Measurements from ENCODE around the gene CABLES1.
A peak's percentile ranks its signal among the peaks of the same experiment; 100 is the strongest.

CABLES1 gene

DNA sequence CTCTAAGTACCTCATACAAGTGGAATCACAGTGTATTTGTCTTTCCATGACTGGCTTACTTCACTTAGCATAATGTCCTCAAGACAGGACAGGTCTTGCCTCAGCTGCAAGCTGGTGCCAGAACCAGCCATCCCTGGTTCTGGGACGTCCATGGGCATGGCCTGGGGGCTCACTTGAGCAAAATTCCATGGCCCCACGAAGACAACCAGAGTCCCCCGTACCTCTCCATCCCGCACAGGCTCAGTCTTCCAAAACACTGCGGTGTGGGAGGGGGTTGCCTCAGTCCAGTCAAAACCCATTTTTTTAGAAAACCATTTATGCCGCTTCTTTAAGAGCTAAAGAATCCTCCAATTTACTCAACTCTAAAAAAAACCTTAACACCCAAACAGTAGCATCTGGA lies 21.7 kb upstream of the CABLES1 start:
- Histone ChIP-seq H4K8ac (ENCODE audit: low read depth, low read length) (no peak overlapping the region), H3K18ac (ENCODE audit: low read length) (no peak overlapping the region), H3K4me3 (ENCODE audit: low read depth, low read length) (no peak overlapping the region), H3K36me3 (ENCODE audit: control insufficient read depth in 1 of 2, insufficient read depth in 2 of 2, low read length in 2 of 2) (no peaks in the 10 kb centered on the region), H3K79me1 (ENCODE audit: low read length) (no peaks in the 10 kb centered on the region), H3K23ac (ENCODE audit: low read length) (no peak overlapping the region), H3K27me3 (ENCODE audit: insufficient read depth, low read length) (no peaks in the 10 kb centered on the region), H2AFZ (ENCODE audit: insufficient read depth, low read length, poor library complexity) (no peak overlapping the region), H2BK5ac (ENCODE audit: low read depth, low read length, poor library complexity) (no peak overlapping the region), H3K9ac (ENCODE audit: low read length) (no peak overlapping the region), H2AK5ac (ENCODE audit: low read length) (no peak overlapping the region), H3K14ac (ENCODE audit: low read length) (no peak overlapping the region), H3K27ac (ENCODE audit: low read depth, low read length) (no peak overlapping the region), H3K79me2 (ENCODE audit: control insufficient read depth, insufficient read depth, low read length, poor library complexity) (no peaks in the 10 kb centered on the region), H3K4ac (ENCODE audit: low read depth, low read length) (no peak overlapping the region), H3K9me3 (ENCODE audit: insufficient read depth, low read depth, low read length) (peaks cover 1% of the 10 kb centered on the region), H2BK12ac (ENCODE audit: low read length) (no peak overlapping the region), H3K4me2 (ENCODE audit: low read length) (no peak overlapping the region), H2BK120ac (ENCODE audit: insufficient read depth, low read length, poor library complexity) (no peak overlapping the region), H4K12ac (ENCODE audit: low read depth, low read length) (no peak overlapping the region), H4K91ac (ENCODE audit: low read depth, low read length) (no peak overlapping the region), H3K4me1 (ENCODE audit: control insufficient read depth in 1 of 2, insufficient read depth in 2 of 2, low read length in 2 of 2) (peaks cover 2 to 7% of the 10 kb centered on the region in 2 experiments)
- DNase-seq: no peak
- WGBS (ENCODE audit: extremely low coverage, insufficient coverage, insufficient read length): 100% methylated on average over 1 of the region's 6 CpGs

- WGBS (ENCODE audit: extremely low coverage, insufficient coverage, insufficient read length): no CpG with 5 or more reads among the region's 10 CpGs
- no peak overlapping the region for H4K91ac ChIP-seq (ENCODE audit: low read depth, low read length)
- H3K79me2 ChIP-seq (ENCODE audit: control insufficient read depth, insufficient read depth, low read length, poor library complexity): no peaks in the 10 kb centered on the region
- H3K4me3 ChIP-seq (ENCODE audit: low read depth, low read length): no peak overlapping the region
- no peak overlapping the region for H3K9ac ChIP-seq (ENCODE audit: low read length)
- H3K4me2 ChIP-seq (ENCODE audit: low read length): no peak overlapping the region
- H3K23ac ChIP-seq (ENCODE audit: low read length): no peak overlapping the region
- H2BK5ac ChIP-seq (ENCODE audit: low read depth, low read length, poor library complexity): no peak overlapping the region
- H2AK5ac ChIP-seq (ENCODE audit: low read length): no peak overlapping the region
- no peak overlapping the region for H3K4ac ChIP-seq (ENCODE audit: low read depth, low read length)
- H3K79me1 ChIP-seq (ENCODE audit: low read length): no peaks in the 10 kb centered on the region
- DNase-seq: peak in 1 of 2 donors; percentile 27
- no peak overlapping the region for H3K18ac ChIP-seq (ENCODE audit: low read length)
- no peaks in the 10 kb centered on the region for H3K27me3 ChIP-seq (ENCODE audit: insufficient read depth, low read length)
- H2BK12ac ChIP-seq (ENCODE audit: low read length): no peak overlapping the region
- no peak overlapping the region for H2AFZ ChIP-seq (ENCODE audit: insufficient read depth, low read length, poor library complexity)
- H3K36me3 ChIP-seq (ENCODE audit: control insufficient read depth in 1 of 2, insufficient read depth in 2 of 2, low read length in 2 of 2): no peaks in the 10 kb centered on the region
- H3K14ac ChIP-seq (ENCODE audit: low read length): no peak overlapping the region
- no peak overlapping the region for H4K8ac ChIP-seq (ENCODE audit: low read depth, low read length)
- H2BK120ac ChIP-seq (ENCODE audit: insufficient read depth, low read length, poor library complexity): no peak overlapping the region
- peaks cover 2 to 7% of the 10 kb centered on the region in 2 experiments for H3K4me1 ChIP-seq (ENCODE audit: control insufficient read depth in 1 of 2, insufficient read depth in 2 of 2, low read length in 2 of 2)
- peaks cover 1% of the 10 kb centered on the region for H3K9me3 ChIP-seq (ENCODE audit: insufficient read depth, low read depth, low read length)
- no peak overlapping the region for H4K12ac ChIP-seq (ENCODE audit: low read depth, low read length)
- no peak overlapping the region for H3K27ac ChIP-seq (ENCODE audit: low read depth, low read length)
Measured at GRCh38 chr18:23114171-23114881, 21.0 kb upstream of the CABLES1 start.

DNA sequence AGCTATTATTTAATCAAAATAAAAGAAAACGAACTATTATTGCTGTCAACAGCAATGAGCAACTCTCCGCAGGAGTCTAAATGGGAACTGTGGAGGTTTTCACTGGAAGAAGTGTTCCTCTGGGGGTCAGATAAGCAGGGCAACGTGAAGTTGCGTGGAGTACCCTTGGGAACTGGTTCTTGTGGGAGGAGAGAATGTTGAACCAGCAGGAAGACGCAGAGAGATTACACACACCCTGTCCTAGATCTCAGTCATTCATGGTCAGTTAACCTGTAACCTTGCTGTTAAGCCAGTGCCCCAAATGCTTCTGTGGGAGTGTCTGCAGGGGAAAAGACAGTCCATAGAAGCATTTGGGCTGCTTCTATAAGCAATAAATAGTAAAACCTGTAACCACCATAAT lies 20.4 kb upstream of the CABLES1 start:
- H3K9ac ChIP-seq (ENCODE audit: low read length): no peak overlapping the region
- H4K12ac ChIP-seq (ENCODE audit: low read depth, low read length): no peak overlapping the region
- H3K27ac ChIP-seq (ENCODE audit: low read depth, low read length): no peak overlapping the region
- H3K23ac ChIP-seq (ENCODE audit: low read length): no peak overlapping the region
- no peaks in the 10 kb centered on the region for H3K79me2 ChIP-seq (ENCODE audit: control insufficient read depth, insufficient read depth, low read length, poor library complexity)
- no peak overlapping the region for H4K8ac ChIP-seq (ENCODE audit: low read depth, low read length)
- no peak overlapping the region for H3K4ac ChIP-seq (ENCODE audit: low read depth, low read length)
- H2AK5ac ChIP-seq (ENCODE audit: low read length): no peak overlapping the region
- H3K36me3 ChIP-seq (ENCODE audit: control insufficient read depth in 1 of 2, insufficient read depth in 2 of 2, low read length in 2 of 2): no peaks in the 10 kb centered on the region
- no CpG with 5 or more reads among the region's 5 CpGs for WGBS (ENCODE audit: extremely low coverage, insufficient coverage, insufficient read length)
- no peak overlapping the region for H3K4me3 ChIP-seq (ENCODE audit: low read depth, low read length)
- H3K27me3 ChIP-seq (ENCODE audit: insufficient read depth, low read length): no peaks in the 10 kb centered on the region
- peak in 1 of 2 donors; percentile 10 for DNase-seq
- H3K18ac ChIP-seq (ENCODE audit: low read length): no peak overlapping the region
- H2BK120ac ChIP-seq (ENCODE audit: insufficient read depth, low read length, poor library complexity): no peak overlapping the region
- no peaks in the 10 kb centered on the region for H3K79me1 ChIP-seq (ENCODE audit: low read length)
- H2BK12ac ChIP-seq (ENCODE audit: low read length): no peak overlapping the region
- no peak overlapping the region for H2BK5ac ChIP-seq (ENCODE audit: low read depth, low read length, poor library complexity)
- peaks cover 2 to 7% of the 10 kb centered on the region in 2 experiments for H3K4me1 ChIP-seq (ENCODE audit: control insufficient read depth in 1 of 2, insufficient read depth in 2 of 2, low read length in 2 of 2)
- H4K91ac ChIP-seq (ENCODE audit: low read depth, low read length): no peak overlapping the region
- H3K4me2 ChIP-seq (ENCODE audit: low read length): no peak overlapping the region
- H3K14ac ChIP-seq (ENCODE audit: low read length): no peak overlapping the region
- H3K9me3 ChIP-seq (ENCODE audit: insufficient read depth, low read depth, low read length): peaks cover 1% of the 10 kb centered on the region
- H2AFZ ChIP-seq (ENCODE audit: insufficient read depth, low read length, poor library complexity): no peak overlapping the region

GRCh38 chr18:23115683-23116096 lies 19.6 kb upstream of the CABLES1 start:
- Histone ChIP-seq H3K23ac (ENCODE audit: low read length) (no peak overlapping the region), H2AFZ (ENCODE audit: insufficient read depth, low read length, poor library complexity) (no peak overlapping the region), H3K9ac (ENCODE audit: low read length) (no peak overlapping the region), H2BK120ac (ENCODE audit: insufficient read depth, low read length, poor library complexity) (no peak overlapping the region), H3K4me2 (ENCODE audit: low read length) (no peak overlapping the region), H2BK5ac (ENCODE audit: low read depth, low read length, poor library complexity) (no peak overlapping the region), H3K4me1 (ENCODE audit: control insufficient read depth in 1 of 2, insufficient read depth in 2 of 2, low read length in 2 of 2) (peaks cover 2 to 7% of the 10 kb centered on the region in 2 experiments), H3K4me3 (ENCODE audit: low read depth, low read length) (no peak overlapping the region), H3K27ac (ENCODE audit: low read depth, low read length) (no peak overlapping the region), H3K4ac (ENCODE audit: low read depth, low read length) (no peak overlapping the region), H3K36me3 (ENCODE audit: control insufficient read depth in 1 of 2, insufficient read depth in 2 of 2, low read length in 2 of 2) (no peaks in the 10 kb centered on the region), H3K27me3 (ENCODE audit: insufficient read depth, low read length) (no peaks in the 10 kb centered on the region), H3K18ac (ENCODE audit: low read length) (no peak overlapping the region), H4K8ac (ENCODE audit: low read depth, low read length) (no peak overlapping the region), H2AK5ac (ENCODE audit: low read length) (no peak overlapping the region), H3K79me2 (ENCODE audit: control insufficient read depth, insufficient read depth, low read length, poor library complexity) (no peaks in the 10 kb centered on the region), H2BK12ac (ENCODE audit: low read length) (no peak overlapping the region), H3K79me1 (ENCODE audit: low read length) (no peaks in the 10 kb centered on the region), H3K14ac (ENCODE audit: low read length) (no peak overlapping the region), H4K12ac (ENCODE audit: low read depth, low read length) (no peak overlapping the region), H3K9me3 (ENCODE audit: insufficient read depth, low read depth, low read length) (peaks cover 1% of the 10 kb centered on the region), H4K91ac (ENCODE audit: low read depth, low read length) (no peak overlapping the region)
- WGBS (ENCODE audit: extremely low coverage, insufficient coverage, insufficient read length): no CpG with 5 or more reads among the region's 5 CpGs
- peak; percentile 43 to 74 for DNase-seq
